ENCODE results near the gene ASCC2. TPM values are rescaled to one million over a fixed set of nuclear protein-coding genes. Genes with fewer than 3 reads are reported as not detected.

ASCC2 gene
- total RNA-seq, 4 donors from 2014 or later, result 19.6 to 35.8 (median 28.5) TPM

GRCh38 chr22:29797351-29797750, 40.7 kb downstream of the ASCC2 start:
- 74 to 90% methylated on average over 2 to 3 of the region's 3 CpGs for WGBS, 2 donors (ENCODE audit: low coverage in 1 of 2)
- no peaks in the 10 kb centered on the region for H3K9me3 ChIP-seq
- no peaks in the 10 kb centered on the region for H3K27me3 ChIP-seq
- peaks cover 0 to 100% of the 10 kb centered on the region in 2 donors for H3K36me3 ChIP-seq
- peaks cover 0 to 24% (median 8%) of the 10 kb centered on the region in 3 donors for H3K4me1 ChIP-seq
- TF ChIP-seq CTCF (IDR thresholded peaks at IDR 0.05) (no peak), EP300 (IDR thresholded peaks at IDR 0.05) (no peak), POLR2A (IDR thresholded peaks at IDR 0.05) (no peak), POLR2AphosphoS5 (IDR thresholded peaks at IDR 0.05) (no peak)
- no peak for ATAC-seq
- H3K27ac ChIP-seq, result no peak overlapping the region
- H3K4me3 ChIP-seq, result no peak overlapping the region

GRCh38 chr22:29795663-29796062, 42.4 kb downstream of the ASCC2 start:
- no peak for TF ChIP-seq EP300 (IDR thresholded peaks at IDR 0.05)
- TF ChIP-seq POLR2AphosphoS5 (IDR thresholded peaks at IDR 0.05), result no peak
- TF ChIP-seq CTCF (IDR thresholded peaks at IDR 0.05), result no peak
- no peak for TF ChIP-seq POLR2A (IDR thresholded peaks at IDR 0.05)
- Histone ChIP-seq H3K9me3 (no peaks in the 10 kb centered on the region), H3K27me3 (no peaks in the 10 kb centered on the region), H3K4me3 (no peak overlapping the region), H3K36me3 (peaks cover 0 to 100% of the 10 kb centered on the region in 2 donors), H3K4me1 (peaks cover 0 to 24% (median 8%) of the 10 kb centered on the region in 3 donors), H3K27ac (no peak overlapping the region)
- WGBS, 2 donors (ENCODE audit: low coverage in 1 of 2), result 70 to 78% methylated on average over 4 to 5 of the region's 5 CpGs
- no peak for ATAC-seq

- H3K4me3 ChIP-seq, result no peak overlapping the region
- H3K27ac ChIP-seq, result no peak overlapping the region
- no peak for ATAC-seq
- TF ChIP-seq POLR2AphosphoS5 (IDR thresholded peaks at IDR 0.05), result no peak
- no peak for TF ChIP-seq CTCF (IDR thresholded peaks at IDR 0.05)
- no peak for TF ChIP-seq POLR2A (IDR thresholded peaks at IDR 0.05)
- H3K9me3 ChIP-seq, result no peaks in the 10 kb centered on the region
- WGBS, 2 donors (ENCODE audit: low coverage in 1 of 2), result 97% methylated on average over 8 of the region's 17 CpGs; no CpG with 5 or more reads in 1 of the 2 donors
- H3K4me1 ChIP-seq, result peaks cover 0 to 8% (median 1%) of the 10 kb centered on the region in 3 donors
- peaks cover 0 to 100% of the 10 kb centered on the region in 2 donors for H3K36me3 ChIP-seq
- H3K27me3 ChIP-seq, result no peaks in the 10 kb centered on the region
Measured at GRCh38 chr22:29793396-29793795, 44.7 kb downstream of the ASCC2 start.

- no peak for TF ChIP-seq EP300 (IDR thresholded peaks at IDR 0.05)
- no peak for TF ChIP-seq CTCF (IDR thresholded peaks at IDR 0.05)
- Histone ChIP-seq H3K27me3 (no peaks in the 10 kb centered on the region), H3K4me3 (no peak overlapping the region), H3K27ac (no peak overlapping the region), H3K4me1 (peaks cover 0 to 5% (median under 1%) of the 10 kb centered on the region in 3 donors), H3K36me3 (peaks cover 0 to 79% of the 10 kb centered on the region in 2 donors), H3K9me3 (no peaks in the 10 kb centered on the region)
- 72 to 77% methylated on average over 2 to 4 of the region's 5 CpGs for WGBS, 2 donors (ENCODE audit: low coverage in 1 of 2)
- ATAC-seq, result no peak
Measured at GRCh38 chr22:29790061-29790460, 48.0 kb downstream of the ASCC2 start.

- WGBS, 2 donors (ENCODE audit: low coverage in 1 of 2), result 68 to 77% methylated on average over 5 of the region's 27 CpGs
- Histone ChIP-seq H3K4me1 (peaks cover 0 to 17% (median 7%) of the 10 kb centered on the region in 3 donors), H3K9me3 (no peaks in the 10 kb centered on the region), H3K36me3 (peaks cover 0 to 64% of the 10 kb centered on the region in 2 donors), H3K27me3 (no peaks in the 10 kb centered on the region), H3K27ac (no peak overlapping the region), H3K4me3 (no peak overlapping the region)
- TF ChIP-seq POLR2A (IDR thresholded peaks at IDR 0.05), result no peak
- no peak for TF ChIP-seq CTCF (IDR thresholded peaks at IDR 0.05)
- TF ChIP-seq EP300 (IDR thresholded peaks at IDR 0.05), result no peak
- no peak for TF ChIP-seq POLR2AphosphoS5 (IDR thresholded peaks at IDR 0.05)
- no peak for ATAC-seq
Measured at GRCh38 chr22:29788339-29789279, 49.5 kb downstream of the ASCC2 start.
